CD14-positive monocyte (primary cell): ENCODE results near the gene SOX9. TPM values are rescaled to one million over a fixed set of nuclear protein-coding genes. Genes with fewer than 3 reads are reported as not detected.

Source experiments
- DNase-seq, 3 donors: peaks; one replicate each; pipeline ENCODE4 v3.0.0-alpha.2; 2011 to 2022
- H2AFZ ChIP-seq: 2 replicates; pipeline ENCODE4 v1.6.0; 2012; ENCODE audit warnings: mild to moderate bottlenecking, low read depth, low read length, inconsistent platforms; ENCODE audit not compliant: insufficient read depth, poor library complexity, severe bottlenecking
- H3K27ac ChIP-seq, 2 donors: 1 replicate in 1 of 2; 2 replicates in 1 of 2; pipeline ENCODE4 v1.5.1; 2012 to 2013; ENCODE audit warnings: low read length in 2 of 2, control low read depth in 1 of 2, inconsistent platforms in 1 of 2, low read depth in 1 of 2, mild to moderate bottlenecking in 1 of 2
- H3K27me3 ChIP-seq, 2 donors: one replicate each; pipeline versions ENCODE4 v1.6.0 to v1.6.1; 2011 to 2013; ENCODE audit warnings: low read length in 2 of 2; ENCODE audit not compliant: control insufficient read depth in 2 of 2, insufficient read depth in 2 of 2
- H3K36me3 ChIP-seq, 2 donors: replicated peaks in 1 of 2; 1 replicate in 1 of 2; 2 replicates in 1 of 2; pipeline versions ENCODE4 v1.5.1 to v1.6.1; 2012 to 2013; ENCODE audit warnings: low read length in 2 of 2, control low read depth in 1 of 2, inconsistent platforms in 1 of 2, mild to moderate bottlenecking in 1 of 2; ENCODE audit not compliant: insufficient read depth in 2 of 2, control insufficient read depth in 1 of 2
- H3K4me1 ChIP-seq, 2 donors: 1 replicate in 1 of 2; 2 replicates in 1 of 2; pipeline versions ENCODE4 v1.5.1 to v1.6.1; 2012 to 2013; ENCODE audit warnings: low read length in 2 of 2, control low read depth in 1 of 2, inconsistent platforms in 1 of 2, mild to moderate bottlenecking in 1 of 2, moderate library complexity in 1 of 2; ENCODE audit not compliant: insufficient read depth in 2 of 2, control insufficient read depth in 1 of 2
- H3K4me2 ChIP-seq: replicated peaks from 2 replicates; pipeline ENCODE3; 2012; ENCODE audit warnings: low read length, moderate library complexity, mild to moderate bottlenecking; ENCODE audit not compliant: poor library complexity, severe bottlenecking; ENCODE audit errors: extremely low read depth
- H3K4me3 ChIP-seq, 3 experiments: fragments of 200-600 bp in 1 of 3; sonication (generic) in 1 of 3; replicated peaks in 1 of 3; 1 replicate in 2 of 3; 2 replicates in 1 of 3; pipeline ENCODE4 v1.5.1; 2011 to 2013; ENCODE audit warnings: low read length in 3 of 3, mild to moderate bottlenecking in 3 of 3, control low read depth in 2 of 3, low read depth in 2 of 3, inconsistent platforms in 1 of 3, moderate library complexity in 1 of 3
- H3K79me2 ChIP-seq: 2 replicates; pipeline ENCODE4 v1.6.0; 2012; ENCODE audit warnings: mild to moderate bottlenecking, control low read depth, inconsistent platforms, low read length, moderate library complexity; ENCODE audit not compliant: insufficient read depth
- H3K9ac ChIP-seq: 2 replicates; pipeline ENCODE4 v1.6.0; 2017; ENCODE audit warnings: low read length, mild to moderate bottlenecking; ENCODE audit not compliant: insufficient read depth, poor library complexity, severe bottlenecking
- H3K9me3 ChIP-seq, 2 donors: replicated peaks in 1 of 2; 1 replicate in 1 of 2; 2 replicates in 1 of 2; pipeline versions ENCODE4 v1.5.1 to v1.6.1; 2012 to 2013; ENCODE audit warnings: low read length in 2 of 2, control low read depth in 1 of 2; ENCODE audit not compliant: control insufficient read depth in 1 of 2, insufficient read depth in 1 of 2
- H4K20me1 ChIP-seq: 2 replicates; pipeline ENCODE4 v1.6.0; 2012; ENCODE audit warnings: mild to moderate bottlenecking, low read length, control low read depth, moderate library complexity; ENCODE audit not compliant: insufficient read depth
- H3K27ac Mint-ChIP-seq, 7 donors: one replicate each; pipeline ENCODE4 v1.8.0; 2020; ENCODE audit warnings: mild to moderate bottlenecking in 7 of 7, mixed read lengths in 7 of 7, moderate library complexity in 6 of 7, inconsistent platforms in 2 of 7
- H3K27me3 Mint-ChIP-seq, 3 donors: one replicate each; pipeline ENCODE4 v1.8.0; 2021 to 2022; ENCODE audit warnings: low read depth in 3 of 3, mild to moderate bottlenecking in 3 of 3, mixed read lengths in 3 of 3, moderate library complexity in 3 of 3, inconsistent platforms in 1 of 3
- H3K36me3 Mint-ChIP-seq, 2 donors: one replicate each; pipeline ENCODE4 v1.8.0; 2020; ENCODE audit warnings: mixed read lengths in 2 of 2, inconsistent platforms in 1 of 2, mild to moderate bottlenecking in 1 of 2
- H3K4me1 Mint-ChIP-seq: one replicate; pipeline ENCODE4 v1.8.0; 2020; ENCODE audit warnings: mild to moderate bottlenecking, mixed read lengths
- H3K4me3 Mint-ChIP-seq, 2 donors: one replicate each; pipeline ENCODE4 v1.8.0; 2020; ENCODE audit warnings: mild to moderate bottlenecking in 2 of 2, mixed read lengths in 2 of 2, moderate library complexity in 1 of 2
- H3K9me3 Mint-ChIP-seq, 7 donors: one replicate each; pipeline ENCODE4 v1.8.0; 2020 to 2022; ENCODE audit warnings: mixed read lengths in 7 of 7, mild to moderate bottlenecking in 6 of 7, moderate library complexity in 6 of 7, inconsistent platforms in 2 of 7
- CTCF ChIP-seq: fragments of 200-600 bp; IDR thresholded peaks from one replicate; pipeline ENCODE4 v1.8.0; 2022; ENCODE audit warnings: antibody characterized with exemption, mild to moderate bottlenecking
- WGBS: methylation state at CpG from one replicate; pipeline ENCODE4 v1.1.5; 2013; ENCODE audit warnings: missing lambda C conversion rate; ENCODE audit not compliant: insufficient coverage; 5-methylcytosine and 5-hydroxymethylcytosine counted together
- intact Hi-C, 2 donors: fragments of 100-400 bp; cut with micrococcal nuclease; formaldehyde crosslinking; loops; one replicate each; pipeline versions ENCODE4 v1.15.0 to v1.15.1; 2023
- polyA plus RNA-seq, 3 donors: library from polyadenylated mRNA; depleted of rRNA in 1 of 3; unstranded in 2 of 3; stranded (reverse) in 1 of 3; fragments of 300-500 nt in 2 of 3; fragments of >200 nt in 1 of 3; fragmentation: Illumina TruSeq in 2 of 3; gene quantifications; 1 replicate in 2 of 3; 2 replicates in 1 of 3; pipeline ENCODE4 v1.2.3, GENCODE V29; 2012 to 2021

Gene SOX9
- polyA plus RNA-seq, 3 donors: not detected

- Histone ChIP-seq H3K4me2 (no peak overlapping the region), H3K4me1 (no peaks in the 10 kb centered on the region), H3K36me3 (no peaks in the 10 kb centered on the region), H3K27me3 (no peaks in the 10 kb centered on the region), H3K9ac (no peak overlapping the region), H4K20me1 (no peaks in the 10 kb centered on the region), H3K27ac (no peak overlapping the region), H3K4me3 (no peak overlapping the region), H3K9me3 (peaks cover 0 to 5% of the 10 kb centered on the region in 2 donors), H3K79me2 (no peaks in the 10 kb centered on the region), H2AFZ (no peak overlapping the region)
- peaks cover 0 to 3% (median 0%) of the 10 kb centered on the region in 3 donors for H3K27me3 Mint-ChIP-seq
- no peak overlapping the region for H3K4me3 Mint-ChIP-seq
- TF ChIP-seq CTCF: no peak
- no peak overlapping the region for H3K27ac Mint-ChIP-seq
- no peak for DNase-seq
- peaks cover 0 to 13% (median 8%) of the 10 kb centered on the region in 7 donors for H3K9me3 Mint-ChIP-seq
- no peaks in the 10 kb centered on the region for H3K36me3 Mint-ChIP-seq
- WGBS: 97% methylated on average over 6 of the region's 10 CpGs
- intact Hi-C loops: no loop called here
- no peaks in the 10 kb centered on the region for H3K4me1 Mint-ChIP-seq
Observed at GRCh38 chr17:72097144-72097543, 23.7 kb upstream of the SOX9 start.

- H3K27ac ChIP-seq: no peak overlapping the region
- Mint-ChIP-seq H3K27me3 (peaks cover 0 to 3% (median 0%) of the 10 kb centered on the region in 3 donors), H3K4me1 (no peaks in the 10 kb centered on the region), H3K9me3 (peaks cover 0 to 16% (median 8%) of the 10 kb centered on the region in 7 donors), H3K36me3 (no peaks in the 10 kb centered on the region), H3K27ac (no peak overlapping the region), H3K4me3 (no peak overlapping the region)
- H3K4me3 ChIP-seq: no peak overlapping the region
- no peaks in the 10 kb centered on the region for H3K4me1 ChIP-seq
- H3K27me3 ChIP-seq: no peaks in the 10 kb centered on the region
- DNase-seq: no peak
- WGBS: no CpG with 5 or more reads among the region's 4 CpGs
- no peak overlapping the region for H3K4me2 ChIP-seq
- peaks cover 0 to 5% of the 10 kb centered on the region in 2 donors for H3K9me3 ChIP-seq
- intact Hi-C loops: no loop called here
- H3K9ac ChIP-seq: no peak overlapping the region
- H3K79me2 ChIP-seq: no peaks in the 10 kb centered on the region
- H2AFZ ChIP-seq: no peak overlapping the region
- no peaks in the 10 kb centered on the region for H3K36me3 ChIP-seq
- no peak for TF ChIP-seq CTCF
- no peaks in the 10 kb centered on the region for H4K20me1 ChIP-seq
Observed at GRCh38 chr17:72099919-72100318, 20.9 kb upstream of the SOX9 start.
